Amniotic stem cell (primary cell): ENCODE data around the gene FRMD8.

Experiments
- DNase-seq: peaks from one replicate; lab custom pipeline; 2025; lab: John Stamatoyannopoulos, UW

The FRMD8 gene

GRCh38 chr11:65392899-65393298 is 6.5 kb downstream of the FRMD8 start:
- DNase-seq = no peak

- DNase-seq = no peak
Observed at GRCh38 chr11:65393513-65394079, 7.2 kb downstream of the FRMD8 start.

- DNase-seq = no peak
Observed at GRCh38 chr11:65394125-65394536, 7.7 kb downstream of the FRMD8 start.

DNA sequence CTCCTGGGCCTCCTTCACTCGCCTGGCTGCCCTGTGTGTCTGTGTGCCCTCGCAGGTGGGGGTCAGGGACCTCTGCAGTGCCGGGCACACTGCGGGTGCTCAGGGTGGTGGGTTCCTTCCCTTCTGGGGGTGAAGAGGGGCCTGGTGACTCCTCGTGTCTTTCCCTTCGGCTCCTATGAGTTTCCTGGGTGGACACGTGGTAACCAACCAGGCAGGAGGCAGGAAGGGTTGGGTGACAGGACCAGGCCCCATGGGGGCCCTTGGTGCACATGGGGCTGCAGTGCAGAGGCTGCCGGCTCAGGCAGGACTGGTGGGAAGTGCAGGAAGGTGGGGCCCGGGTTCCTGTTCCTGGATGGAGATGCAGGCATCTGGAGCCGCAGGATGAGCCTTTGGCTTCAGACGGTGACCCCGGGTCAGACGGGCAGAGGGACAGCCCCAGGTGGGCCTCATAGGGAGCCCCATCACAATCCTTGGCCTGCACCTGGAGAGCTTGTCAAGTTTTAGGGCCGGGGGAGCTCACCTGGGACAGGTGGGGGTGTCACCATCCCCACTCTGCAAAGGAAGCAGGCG is 9.6 kb downstream of the FRMD8 start:
- no peak for DNase-seq

- no peak for DNase-seq
Observed at GRCh38 chr11:65396769-65397745, 10.6 kb downstream of the FRMD8 start.

- DNase-seq = no peak
Observed at GRCh38 chr11:65398362-65398910, 12.0 kb downstream of the FRMD8 start.

GRCh38 chr11:65399249-65399648 is 12.8 kb downstream of the FRMD8 start:
- no peak for DNase-seq

DNA sequence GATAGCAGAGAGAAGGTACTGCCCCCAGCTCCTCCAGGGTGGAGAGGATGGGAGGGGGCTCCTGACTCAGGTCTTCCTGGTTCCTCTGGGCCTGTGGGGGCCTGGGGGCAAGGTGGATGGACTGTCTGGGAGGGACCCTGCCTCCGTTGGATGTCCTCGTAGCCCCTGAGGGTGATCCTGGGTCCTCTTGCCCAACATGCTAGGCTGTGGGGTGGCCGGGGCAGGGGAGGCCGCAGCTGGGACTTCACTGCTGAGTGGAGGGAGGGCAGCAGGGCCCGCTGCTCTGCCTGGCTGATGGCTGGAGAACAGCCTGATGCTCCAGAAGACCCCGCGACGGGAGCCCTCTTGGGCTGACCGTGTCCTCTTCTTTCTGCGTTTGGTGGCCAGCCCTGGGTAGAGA is 13.4 kb downstream of the FRMD8 start:
- DNase-seq = no peak

DNA sequence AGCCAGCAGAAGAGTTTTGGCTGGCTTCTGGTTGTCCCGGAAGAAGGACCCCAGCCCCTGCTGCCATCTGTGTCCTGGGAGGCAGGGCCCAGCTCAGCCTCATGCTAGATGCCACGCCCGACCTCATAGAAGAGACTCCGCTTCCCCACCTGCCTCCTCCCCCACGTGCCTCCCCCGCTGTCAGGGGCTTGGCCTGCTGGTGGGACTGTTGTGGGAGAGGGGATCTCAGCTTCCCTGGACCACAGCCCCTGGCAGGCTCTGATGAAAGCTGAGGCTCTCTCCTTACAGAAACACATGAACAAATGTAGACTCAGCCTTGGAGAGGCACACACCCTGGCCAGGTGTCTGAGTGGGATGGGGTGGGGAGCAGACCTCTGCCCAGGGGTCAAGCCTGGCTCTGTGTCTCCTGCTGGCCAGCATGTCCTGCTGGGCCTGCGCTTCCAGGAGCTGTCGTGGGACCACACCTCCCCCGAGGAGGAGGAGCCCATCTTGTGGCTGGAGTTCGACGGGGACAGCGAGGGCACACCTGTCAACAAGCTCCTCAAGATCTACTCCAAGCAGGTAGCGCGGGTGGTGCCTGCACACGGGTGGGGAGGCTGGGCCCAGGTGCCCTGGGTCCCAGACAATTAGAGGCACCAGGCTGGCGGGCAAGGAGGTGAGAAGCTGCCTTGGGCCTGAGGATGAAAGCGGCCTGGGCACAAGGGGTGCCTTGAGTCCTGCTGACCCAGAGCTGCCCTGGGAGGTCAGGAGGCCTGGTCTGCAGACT is 14.1 kb downstream of the FRMD8 start:
- DNase-seq = no peak

DNA sequence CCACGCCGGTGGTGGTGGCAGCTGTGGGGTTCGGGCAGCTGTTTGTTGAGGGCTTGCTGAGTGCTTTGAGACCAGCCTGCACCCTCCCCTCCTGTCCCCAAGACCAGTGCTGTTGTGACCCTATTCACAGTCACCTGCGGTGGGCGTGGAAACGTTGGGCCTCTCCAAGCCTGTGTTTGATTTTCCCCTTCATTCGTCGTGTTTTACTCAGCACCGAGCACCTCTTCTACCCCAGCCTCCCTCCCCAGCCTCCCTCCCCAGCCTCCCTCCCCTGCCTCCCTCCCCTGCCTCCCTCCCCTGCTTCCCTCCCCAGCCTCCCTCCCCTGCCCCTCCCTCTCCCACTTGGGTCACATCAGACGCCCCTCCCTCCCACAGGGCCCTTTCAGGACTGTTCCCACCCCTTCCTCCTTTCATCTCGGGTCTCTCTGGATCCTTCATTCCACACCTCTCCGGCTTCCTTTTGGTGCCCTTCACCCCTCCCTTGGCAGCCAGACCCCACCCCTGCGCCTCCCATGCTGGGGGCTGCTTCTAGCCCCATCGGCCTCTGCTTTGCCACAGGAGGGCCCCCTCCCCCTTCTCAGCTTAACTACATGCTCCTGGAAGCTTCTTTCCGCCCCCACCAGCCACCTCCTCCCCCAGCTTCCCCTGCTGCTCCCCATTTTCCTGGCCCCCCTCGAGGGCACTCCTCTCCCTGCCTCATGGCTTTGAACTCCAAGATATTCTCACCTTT is 14.8 kb downstream of the FRMD8 start:
- DNase-seq = no peak

DNA sequence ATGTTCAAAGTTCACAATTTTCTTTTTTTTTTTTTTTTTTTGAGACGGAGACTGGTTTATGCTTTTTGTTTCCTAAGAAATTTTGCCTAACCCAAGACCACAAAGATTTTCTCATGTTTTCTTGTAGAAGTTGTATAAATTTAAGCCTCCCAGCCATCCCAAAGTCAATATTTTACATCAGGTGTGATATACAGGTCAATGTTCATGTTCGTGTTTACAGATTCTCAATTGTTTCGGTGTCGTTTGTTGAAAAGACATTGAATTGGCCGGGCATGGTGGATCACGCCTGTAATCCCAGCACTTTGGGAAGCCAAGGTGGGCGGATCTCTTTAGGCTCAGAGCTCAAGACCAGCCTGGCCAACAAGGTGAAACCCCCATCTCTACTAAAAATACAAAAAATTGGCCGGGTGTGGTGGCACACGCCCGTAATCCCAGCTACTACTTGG is 15.4 kb downstream of the FRMD8 start:
- no peak for DNase-seq

DNA sequence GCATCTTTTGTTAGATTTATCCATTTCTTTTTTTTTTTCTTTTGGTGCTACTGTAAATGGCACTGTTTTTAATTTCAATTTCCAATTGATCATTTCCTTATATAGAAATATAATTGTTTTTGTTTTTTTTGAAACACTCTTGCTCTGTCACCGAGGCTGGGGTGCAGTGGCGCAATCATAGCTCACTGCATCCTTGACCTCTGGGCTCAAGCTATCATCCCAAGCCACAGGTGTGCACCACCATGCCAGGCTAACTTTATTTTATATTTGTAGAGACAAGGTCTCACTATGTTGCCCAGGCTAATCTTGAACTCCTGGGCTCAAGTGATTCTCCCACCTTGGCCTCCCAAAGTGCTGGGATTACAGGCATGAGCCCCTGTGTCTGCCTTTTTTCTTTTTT is 16.4 kb downstream of the FRMD8 start:
- no peak for DNase-seq

DNA sequence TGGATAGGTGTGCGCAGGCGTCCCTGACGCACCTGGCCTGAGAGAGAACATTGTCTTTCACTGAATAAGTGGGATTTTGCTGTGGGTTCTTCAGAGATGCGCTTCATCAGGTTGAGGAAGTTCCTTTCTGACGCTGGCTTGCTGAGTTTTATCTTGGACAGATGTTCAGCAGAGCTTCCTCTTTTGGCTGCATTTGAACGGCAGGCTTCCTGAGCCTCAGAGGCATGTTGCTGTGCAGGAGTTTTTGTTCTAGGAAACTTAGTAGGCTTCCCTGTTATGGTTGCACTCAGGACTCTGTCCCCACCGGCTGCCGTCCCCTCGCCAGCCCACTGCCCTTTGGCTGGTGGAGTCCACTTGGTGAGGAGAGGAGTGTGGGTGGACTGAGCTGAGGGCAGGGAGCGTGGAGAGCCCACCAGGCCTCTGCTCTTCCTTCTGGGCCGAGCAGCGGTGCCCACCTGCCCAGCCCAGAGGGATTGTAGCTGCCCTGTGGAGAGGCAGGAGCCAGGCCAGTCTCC is 17.2 kb downstream of the FRMD8 start:
- no peak for DNase-seq

DNA sequence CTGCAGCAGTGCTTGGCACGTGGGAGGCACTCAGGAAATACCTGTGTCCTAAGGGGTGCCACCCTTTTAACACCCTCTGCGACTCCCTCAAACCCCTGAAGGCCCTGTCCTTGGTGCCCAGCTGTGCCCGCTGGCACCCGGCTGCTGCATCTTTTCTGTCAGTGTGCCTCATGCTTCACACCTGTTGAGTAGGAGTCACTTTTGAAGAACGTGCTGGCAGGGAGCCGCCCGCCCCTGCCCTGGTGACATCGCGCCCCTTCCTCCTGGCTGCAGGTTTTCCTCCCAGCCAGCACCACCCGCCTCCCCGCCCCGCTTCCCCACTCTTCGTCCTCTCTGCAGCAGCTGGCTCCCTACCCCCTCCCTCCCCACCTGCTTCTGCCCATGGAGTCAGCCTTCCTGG is 17.8 kb downstream of the FRMD8 start:
- no peak for DNase-seq

- no peak for DNase-seq
Observed at GRCh38 chr11:65404638-65405339, 18.4 kb downstream of the FRMD8 start.

DNA sequence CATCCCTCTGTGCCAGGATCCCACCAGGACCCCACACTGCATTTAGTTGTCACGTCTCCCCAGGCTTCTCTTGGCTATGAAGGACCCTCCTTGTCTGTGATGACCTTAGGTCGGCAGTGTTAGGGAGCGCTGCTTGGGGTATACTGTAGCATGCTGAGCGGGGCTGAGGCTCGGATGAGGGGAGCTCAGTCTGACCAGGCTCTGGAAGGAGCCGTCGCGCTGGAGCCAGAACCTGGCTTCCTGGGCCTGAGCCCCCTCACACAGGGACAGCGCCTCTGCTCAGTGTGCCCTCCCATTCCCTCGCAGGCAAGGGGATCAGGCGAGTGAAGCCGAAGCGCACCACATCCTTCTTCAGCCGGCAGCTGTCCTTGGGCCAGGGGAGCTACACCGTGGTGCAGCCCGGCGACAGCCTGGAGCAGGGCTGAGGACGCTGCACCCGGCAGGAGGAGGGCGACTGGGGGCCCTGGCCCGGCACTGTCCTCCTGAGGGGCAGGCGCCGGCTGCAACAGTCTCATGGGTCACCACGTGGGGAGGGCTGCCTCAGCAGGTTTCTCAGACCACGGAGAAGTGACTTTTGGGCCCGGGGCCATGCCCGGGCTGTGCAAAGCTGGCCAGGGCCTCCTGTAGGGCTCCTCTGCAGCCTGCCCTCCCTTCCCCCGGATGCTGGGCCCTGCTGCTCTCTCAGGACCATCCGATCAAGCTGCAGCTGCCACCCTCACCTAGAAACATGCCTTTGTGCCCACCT is 24.7 kb downstream of the FRMD8 start:
- no peak for DNase-seq

DNA sequence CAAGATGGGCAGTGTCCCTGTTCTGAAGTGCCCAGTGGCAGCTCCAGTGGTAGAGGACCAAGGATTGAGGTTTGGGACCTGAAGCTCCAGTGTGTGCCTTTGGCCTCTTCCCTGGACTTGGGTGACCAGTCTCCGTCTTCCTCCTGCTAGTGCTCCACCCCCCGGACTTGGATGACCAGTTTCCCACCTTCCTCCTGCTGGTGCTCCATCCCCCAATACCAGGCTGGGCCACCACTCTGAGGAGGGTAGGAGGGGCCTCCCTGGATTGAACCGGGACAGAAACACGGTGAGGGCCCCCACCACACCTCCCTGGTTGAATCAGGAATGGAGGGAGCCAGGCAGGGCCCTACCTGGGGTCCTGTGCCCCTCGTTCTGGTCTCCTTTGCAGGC is 25.2 kb downstream of the FRMD8 start:
- no peak for DNase-seq

GRCh38 chr11:65412271-65413076 is 26.0 kb downstream of the FRMD8 start:
- no peak for DNase-seq
